GM10266 (cell line): Measurements from ENCODE around the gene TAGLN2.

ENCODE experiments used
- DNase-seq: peaks from one replicate; pipeline ENCODE4 v3.0.0; 2012; ENCODE audit errors: extremely low spot score
- CTCF ChIP-seq: IDR thresholded peaks from 2 replicates; pipeline ENCODE4 v1.5.1; 2012; ENCODE audit warnings: mild to moderate bottlenecking, low read depth; ENCODE audit not compliant: control insufficient read depth, insufficient read depth; ENCODE audit errors: missing control alignments

Gene TAGLN2

GRCh38 chr1:159883134-159883533 lies 42.2 kb downstream of the TAGLN2 start:
- no peak for TF ChIP-seq CTCF
- DNase-seq: no peak

- DNase-seq: no peak
- no peak for TF ChIP-seq CTCF
Observed at GRCh38 chr1:159882527-159882862, 42.8 kb downstream of the TAGLN2 start.

DNA sequence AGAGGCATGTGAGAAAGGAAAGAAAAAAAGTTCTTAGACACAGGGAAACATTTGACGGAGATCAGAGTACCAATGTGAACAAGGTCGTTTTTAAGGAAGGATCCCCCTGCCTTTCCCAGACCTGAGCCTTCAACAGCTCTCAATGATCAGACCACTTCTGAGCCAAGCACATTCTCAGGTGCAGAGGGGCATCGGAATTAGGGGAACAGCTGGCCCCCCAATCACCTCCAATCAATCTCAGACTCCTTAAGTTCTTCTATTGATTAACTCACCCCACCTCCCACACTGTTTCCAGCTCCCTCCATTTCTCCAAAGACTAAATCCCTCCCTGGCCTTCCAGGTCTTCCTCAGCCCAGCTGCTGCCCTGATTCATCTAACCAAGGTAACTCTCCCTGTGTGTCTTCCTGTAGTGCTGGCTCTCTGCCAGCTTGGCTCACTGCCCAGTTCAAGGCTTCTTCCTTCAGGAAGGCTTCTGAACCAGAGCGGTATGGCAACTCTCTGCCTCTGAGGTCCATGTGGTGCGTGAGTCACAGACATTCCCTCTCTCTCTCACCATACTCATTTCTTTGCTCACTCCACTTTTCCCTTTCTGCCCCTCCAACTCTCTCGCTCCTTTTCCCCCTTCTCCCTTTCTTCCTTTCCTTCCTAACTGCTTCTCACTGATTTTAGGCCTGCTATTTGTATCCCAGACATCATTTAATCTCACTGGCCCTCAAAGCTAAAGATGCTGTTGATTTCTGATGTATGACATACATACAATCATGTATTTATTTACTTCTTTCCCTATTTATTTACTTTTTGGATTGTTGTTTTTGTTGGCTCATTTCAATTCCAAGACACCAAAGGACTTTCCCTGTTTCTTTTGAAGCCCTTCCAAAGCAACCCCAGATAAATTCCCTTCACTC lies 43.4 kb downstream of the TAGLN2 start:
- TF ChIP-seq CTCF: no peak
- no peak for DNase-seq

GRCh38 chr1:159880430-159880829 lies 44.9 kb downstream of the TAGLN2 start:
- no peak for TF ChIP-seq CTCF
- no peak for DNase-seq

- no peak for TF ChIP-seq CTCF
- DNase-seq: no peak
Observed at GRCh38 chr1:159879977-159880376, 45.3 kb downstream of the TAGLN2 start.

DNA sequence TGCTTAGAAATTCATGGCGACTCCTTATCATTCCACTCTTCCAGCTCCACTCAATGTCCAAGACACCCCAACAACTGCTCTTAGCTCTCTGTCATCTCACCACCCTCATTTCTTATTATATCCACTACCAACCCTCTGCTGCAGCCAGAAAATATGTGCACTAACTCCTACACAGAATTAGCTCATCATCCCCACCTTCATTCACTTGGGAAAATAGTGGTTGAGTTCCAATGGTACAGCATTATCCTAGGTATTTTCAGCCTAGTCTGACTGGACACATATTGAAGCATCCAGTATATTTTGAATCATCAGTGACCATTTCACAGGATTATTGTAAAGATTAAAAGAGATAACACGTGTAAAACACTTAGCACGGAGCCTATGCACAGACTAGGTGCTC lies 46.2 kb downstream of the TAGLN2 start:
- DNase-seq: no peak
- no peak for TF ChIP-seq CTCF

DNA sequence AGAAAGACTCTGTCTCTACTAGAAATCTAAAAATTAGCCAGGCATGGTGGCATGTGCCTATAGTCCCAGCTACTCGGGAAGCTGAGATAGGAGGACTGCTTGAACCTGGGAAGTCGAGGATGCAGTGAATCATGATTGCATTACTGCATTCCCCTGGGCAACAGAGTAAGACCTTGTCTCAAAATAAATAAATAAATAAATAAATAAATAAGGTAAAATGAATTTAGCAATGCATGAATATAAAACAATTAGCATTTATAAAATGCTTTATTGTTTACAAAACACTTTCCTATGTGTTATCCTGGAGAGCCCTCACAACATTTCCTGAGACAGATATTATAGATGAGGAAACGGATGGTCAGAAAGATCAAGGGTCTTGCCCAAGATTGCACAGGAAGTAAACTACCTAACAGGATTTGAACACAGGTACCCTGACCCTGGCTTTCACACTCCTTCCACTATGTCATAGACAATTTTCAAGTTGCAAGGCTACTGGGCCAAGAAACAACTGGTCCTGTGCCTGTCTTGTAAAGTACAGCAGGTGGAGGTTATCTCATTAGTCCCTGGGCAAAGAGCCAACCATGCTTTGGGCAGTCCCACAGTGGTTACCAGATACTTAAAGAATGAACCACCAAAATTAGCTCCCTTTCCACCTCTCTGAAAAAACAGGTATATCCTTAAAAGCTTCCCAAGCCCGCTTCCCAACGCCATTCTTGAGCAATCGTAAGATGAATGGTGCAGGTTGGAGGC lies 47.4 kb downstream of the TAGLN2 start:
- DNase-seq: no peak
- no peak for TF ChIP-seq CTCF
